CD14-positive monocyte (primary cell): Measurements from ENCODE around the gene PFN1. TPM values are rescaled to one million over a fixed set of nuclear protein-coding genes. Genes with fewer than 3 reads are reported as not detected.

ENCODE experiments used
- DNase-seq, 3 donors: peaks; one replicate each; pipeline ENCODE4 v3.0.0-alpha.2; 2011 to 2022
- H2AFZ ChIP-seq: 2 replicates; pipeline ENCODE4 v1.6.0; 2012; ENCODE audit warnings: mild to moderate bottlenecking, low read depth, low read length, inconsistent platforms; ENCODE audit not compliant: insufficient read depth, poor library complexity, severe bottlenecking
- H3K27ac ChIP-seq, 2 donors: 1 replicate in 1 of 2; 2 replicates in 1 of 2; pipeline ENCODE4 v1.5.1; 2012 to 2013; ENCODE audit warnings: low read length in 2 of 2, control low read depth in 1 of 2, inconsistent platforms in 1 of 2, low read depth in 1 of 2, mild to moderate bottlenecking in 1 of 2
- H3K27me3 ChIP-seq, 2 donors: one replicate each; pipeline versions ENCODE4 v1.6.0 to v1.6.1; 2011 to 2013; ENCODE audit warnings: low read length in 2 of 2; ENCODE audit not compliant: control insufficient read depth in 2 of 2, insufficient read depth in 2 of 2
- H3K36me3 ChIP-seq, 2 donors: replicated peaks in 1 of 2; 1 replicate in 1 of 2; 2 replicates in 1 of 2; pipeline versions ENCODE4 v1.5.1 to v1.6.1; 2012 to 2013; ENCODE audit warnings: low read length in 2 of 2, control low read depth in 1 of 2, inconsistent platforms in 1 of 2, mild to moderate bottlenecking in 1 of 2; ENCODE audit not compliant: insufficient read depth in 2 of 2, control insufficient read depth in 1 of 2
- H3K4me1 ChIP-seq, 2 donors: 1 replicate in 1 of 2; 2 replicates in 1 of 2; pipeline versions ENCODE4 v1.5.1 to v1.6.1; 2012 to 2013; ENCODE audit warnings: low read length in 2 of 2, control low read depth in 1 of 2, inconsistent platforms in 1 of 2, mild to moderate bottlenecking in 1 of 2, moderate library complexity in 1 of 2; ENCODE audit not compliant: insufficient read depth in 2 of 2, control insufficient read depth in 1 of 2
- H3K4me2 ChIP-seq: replicated peaks from 2 replicates; pipeline ENCODE3; 2012; ENCODE audit warnings: low read length, moderate library complexity, mild to moderate bottlenecking; ENCODE audit not compliant: poor library complexity, severe bottlenecking; ENCODE audit errors: extremely low read depth
- H3K4me3 ChIP-seq, 3 experiments: fragments of 200-600 bp in 1 of 3; sonication (generic) in 1 of 3; replicated peaks in 1 of 3; 1 replicate in 2 of 3; 2 replicates in 1 of 3; pipeline ENCODE4 v1.5.1; 2011 to 2013; ENCODE audit warnings: low read length in 3 of 3, mild to moderate bottlenecking in 3 of 3, control low read depth in 2 of 3, low read depth in 2 of 3, inconsistent platforms in 1 of 3, moderate library complexity in 1 of 3
- H3K79me2 ChIP-seq: 2 replicates; pipeline ENCODE4 v1.6.0; 2012; ENCODE audit warnings: mild to moderate bottlenecking, control low read depth, inconsistent platforms, low read length, moderate library complexity; ENCODE audit not compliant: insufficient read depth
- H3K9ac ChIP-seq: 2 replicates; pipeline ENCODE4 v1.6.0; 2017; ENCODE audit warnings: low read length, mild to moderate bottlenecking; ENCODE audit not compliant: insufficient read depth, poor library complexity, severe bottlenecking
- H3K9me3 ChIP-seq, 2 donors: replicated peaks in 1 of 2; 1 replicate in 1 of 2; 2 replicates in 1 of 2; pipeline versions ENCODE4 v1.5.1 to v1.6.1; 2012 to 2013; ENCODE audit warnings: low read length in 2 of 2, control low read depth in 1 of 2; ENCODE audit not compliant: control insufficient read depth in 1 of 2, insufficient read depth in 1 of 2
- H4K20me1 ChIP-seq: 2 replicates; pipeline ENCODE4 v1.6.0; 2012; ENCODE audit warnings: mild to moderate bottlenecking, low read length, control low read depth, moderate library complexity; ENCODE audit not compliant: insufficient read depth
- H3K27ac Mint-ChIP-seq, 7 donors: one replicate each; pipeline ENCODE4 v1.8.0; 2020; ENCODE audit warnings: mild to moderate bottlenecking in 7 of 7, mixed read lengths in 7 of 7, moderate library complexity in 6 of 7, inconsistent platforms in 2 of 7
- H3K27me3 Mint-ChIP-seq, 3 donors: one replicate each; pipeline ENCODE4 v1.8.0; 2021 to 2022; ENCODE audit warnings: low read depth in 3 of 3, mild to moderate bottlenecking in 3 of 3, mixed read lengths in 3 of 3, moderate library complexity in 3 of 3, inconsistent platforms in 1 of 3
- H3K36me3 Mint-ChIP-seq, 2 donors: one replicate each; pipeline ENCODE4 v1.8.0; 2020; ENCODE audit warnings: mixed read lengths in 2 of 2, inconsistent platforms in 1 of 2, mild to moderate bottlenecking in 1 of 2
- H3K4me1 Mint-ChIP-seq: one replicate; pipeline ENCODE4 v1.8.0; 2020; ENCODE audit warnings: mild to moderate bottlenecking, mixed read lengths
- H3K4me3 Mint-ChIP-seq, 2 donors: one replicate each; pipeline ENCODE4 v1.8.0; 2020; ENCODE audit warnings: mild to moderate bottlenecking in 2 of 2, mixed read lengths in 2 of 2, moderate library complexity in 1 of 2
- H3K9me3 Mint-ChIP-seq, 7 donors: one replicate each; pipeline ENCODE4 v1.8.0; 2020 to 2022; ENCODE audit warnings: mixed read lengths in 7 of 7, mild to moderate bottlenecking in 6 of 7, moderate library complexity in 6 of 7, inconsistent platforms in 2 of 7
- WGBS: methylation state at CpG from one replicate; pipeline ENCODE4 v1.1.5; 2013; ENCODE audit warnings: missing lambda C conversion rate; ENCODE audit not compliant: insufficient coverage; 5-methylcytosine and 5-hydroxymethylcytosine counted together
- intact Hi-C, 2 donors: fragments of 100-400 bp; cut with micrococcal nuclease; formaldehyde crosslinking; loops; one replicate each; pipeline versions ENCODE4 v1.15.0 to v1.15.1; 2023
- polyA plus RNA-seq, 3 donors: library from polyadenylated mRNA; depleted of rRNA in 1 of 3; unstranded in 2 of 3; stranded (reverse) in 1 of 3; fragments of 300-500 nt in 2 of 3; fragments of >200 nt in 1 of 3; fragmentation: Illumina TruSeq in 2 of 3; gene quantifications; 1 replicate in 2 of 3; 2 replicates in 1 of 3; pipeline ENCODE4 v1.2.3, GENCODE V29; 2012 to 2021
- TF ChIP-seq, protein P1 (sequence below): fragments of 200-600 bp; IDR thresholded peaks from one replicate; pipeline ENCODE4 v1.8.0; 2022; ENCODE audit warnings: antibody characterized with exemption, mild to moderate bottlenecking

Gene PFN1
- polyA plus RNA-seq, 3 donors = 842 to 1,613 (median 1,582) TPM

DNA sequence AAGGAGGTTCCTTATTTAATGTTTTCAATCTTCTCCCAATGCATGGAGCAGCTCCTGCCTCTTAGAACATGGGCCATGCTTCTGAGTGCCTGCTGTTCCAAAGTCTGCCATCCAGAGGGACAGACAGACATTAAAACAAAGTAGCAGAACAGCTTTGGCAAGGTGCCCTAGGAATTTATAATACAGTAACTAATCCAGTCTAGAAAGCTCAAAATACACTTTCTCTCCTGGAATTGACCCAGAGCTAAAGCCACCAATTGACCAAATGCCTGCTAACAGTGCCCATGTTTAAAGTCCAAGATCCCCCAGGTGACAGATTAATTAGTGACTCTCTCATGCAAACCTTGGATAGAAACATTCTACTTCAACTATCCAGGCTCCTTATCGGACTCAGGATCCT, 34.3 kb downstream of the PFN1 start:
- no peak for DNase-seq
- Histone ChIP-seq H3K36me3 (no peaks in the 10 kb centered on the region), H3K27me3 (no peaks in the 10 kb centered on the region), H2AFZ (no peak overlapping the region), H3K79me2 (no peaks in the 10 kb centered on the region), H3K9ac (no peak overlapping the region), H4K20me1 (no peaks in the 10 kb centered on the region), H3K9me3 (no peaks in the 10 kb centered on the region), H3K4me3 (no peak overlapping the region), H3K4me1 (peaks cover 4 to 7% of the 10 kb centered on the region in 2 donors), H3K4me2 (no peak overlapping the region), H3K27ac (no peak overlapping the region)
- intact Hi-C loops = loop anchor here in 1 of 2 donors (5.0 kb wide), 1 partner anchor 63 kb away; no protein-coding TSS in a partner anchor
- H3K36me3 Mint-ChIP-seq = no peaks in the 10 kb centered on the region
- no peak overlapping the region for H3K27ac Mint-ChIP-seq
- no CpG with 5 or more reads among the region's 1 CpG for WGBS
- H3K27me3 Mint-ChIP-seq = peaks cover 0 to 8% (median 8%) of the 10 kb centered on the region in 3 donors
- TF ChIP-seq, protein P1, sequence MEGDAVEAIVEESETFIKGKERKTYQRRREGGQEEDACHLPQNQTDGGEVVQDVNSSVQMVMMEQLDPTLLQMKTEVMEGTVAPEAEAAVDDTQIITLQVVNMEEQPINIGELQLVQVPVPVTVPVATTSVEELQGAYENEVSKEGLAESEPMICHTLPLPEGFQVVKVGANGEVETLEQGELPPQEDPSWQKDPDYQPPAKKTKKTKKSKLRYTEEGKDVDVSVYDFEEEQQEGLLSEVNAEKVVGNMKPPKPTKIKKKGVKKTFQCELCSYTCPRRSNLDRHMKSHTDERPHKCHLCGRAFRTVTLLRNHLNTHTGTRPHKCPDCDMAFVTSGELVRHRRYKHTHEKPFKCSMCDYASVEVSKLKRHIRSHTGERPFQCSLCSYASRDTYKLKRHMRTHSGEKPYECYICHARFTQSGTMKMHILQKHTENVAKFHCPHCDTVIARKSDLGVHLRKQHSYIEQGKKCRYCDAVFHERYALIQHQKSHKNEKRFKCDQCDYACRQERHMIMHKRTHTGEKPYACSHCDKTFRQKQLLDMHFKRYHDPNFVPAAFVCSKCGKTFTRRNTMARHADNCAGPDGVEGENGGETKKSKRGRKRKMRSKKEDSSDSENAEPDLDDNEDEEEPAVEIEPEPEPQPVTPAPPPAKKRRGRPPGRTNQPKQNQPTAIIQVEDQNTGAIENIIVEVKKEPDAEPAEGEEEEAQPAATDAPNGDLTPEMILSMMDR = no peak
- no peaks in the 10 kb centered on the region for H3K9me3 Mint-ChIP-seq
- H3K4me1 Mint-ChIP-seq = no peaks in the 10 kb centered on the region
- no peak overlapping the region for H3K4me3 Mint-ChIP-seq

DNA sequence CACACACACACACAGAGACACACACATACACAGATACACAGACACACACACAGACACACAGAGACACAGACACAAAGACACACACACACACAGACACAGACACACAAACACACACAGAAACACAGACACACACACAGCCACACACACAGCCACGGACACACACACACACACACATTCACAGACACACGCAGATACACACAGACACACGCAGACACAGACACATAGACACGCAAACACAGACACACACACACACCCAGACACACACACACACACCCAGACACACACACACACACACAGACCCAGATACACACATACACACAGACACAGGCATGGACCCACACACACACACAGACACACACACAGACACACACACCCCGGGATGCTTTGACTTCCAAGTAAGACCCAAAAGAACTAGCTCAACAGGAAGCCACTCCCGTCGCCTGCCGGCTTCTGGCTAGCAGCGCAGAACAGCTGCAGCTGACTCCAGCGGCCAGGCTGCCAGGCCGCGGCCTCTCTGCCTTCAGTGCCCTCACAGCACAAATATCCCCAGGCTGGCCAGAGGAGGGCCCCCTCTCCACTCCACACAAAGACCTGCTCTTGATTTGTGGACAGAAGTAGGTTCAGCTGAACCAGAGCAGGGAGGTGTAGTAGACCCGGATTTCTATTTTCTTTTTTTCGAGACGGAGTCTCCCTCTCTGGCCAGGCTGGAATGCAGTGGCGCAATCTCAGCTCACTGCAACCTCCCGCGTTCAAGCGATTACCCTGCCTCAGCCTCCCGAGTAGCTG, 39.4 kb downstream of the PFN1 start:
- peak overlapping the region in 1 of 2 donors; percentile 33 for H3K27ac ChIP-seq

More for the DNA sequence above, 39.4 kb downstream of the PFN1 start:
- H4K20me1 ChIP-seq = no peaks in the 10 kb centered on the region
- whole genome bisulfite sequencing = 34% methylated on average over 16 of the region's 20 CpGs
- peaks cover 0 to 2% (median 0%) of the 10 kb centered on the region in 7 donors for H3K9me3 Mint-ChIP-seq
- no peak overlapping the region for H3K4me3 Mint-ChIP-seq
- no peak overlapping the region for H3K9ac ChIP-seq
- no peaks in the 10 kb centered on the region for H3K27me3 ChIP-seq
- H3K9me3 ChIP-seq = no peaks in the 10 kb centered on the region
- H3K4me2 ChIP-seq = peak overlapping the region; percentile 4
- peak overlapping the region; percentile 33 for H2AFZ ChIP-seq
- no peaks in the 10 kb centered on the region for H3K36me3 ChIP-seq
- H3K27me3 Mint-ChIP-seq = peaks cover 7 to 18% (median 14%) of the 10 kb centered on the region in 3 donors
- DNase-seq = peak; percentile 80 to 86 (median 85)
- peaks cover 9 to 15% of the 10 kb centered on the region in 2 donors for H3K4me1 ChIP-seq
- H3K4me3 ChIP-seq = no peak overlapping the region
- no peaks in the 10 kb centered on the region for H3K79me2 ChIP-seq
- no peak overlapping the region for H3K27ac Mint-ChIP-seq
- intact Hi-C loops = loop anchor here (2.0 to 10.0 kb wide), 3 partner anchors 78 to 156 kb away; partner anchors contain the start of gene CAMTA2 (in 2 of the 2)
- TF ChIP-seq, protein P1 = peak; percentile 88
- H3K36me3 Mint-ChIP-seq = no peaks in the 10 kb centered on the region
- H3K4me1 Mint-ChIP-seq = no peaks in the 10 kb centered on the region
